ENCODE results near the gene CLIC5. TPM values are rescaled to one million over a fixed set of nuclear protein-coding genes. Genes with fewer than 3 reads are reported as not detected.

Gene CLIC5
- total RNA-seq, 1 experiment from 2014 or later = 0.20 TPM

DNA sequence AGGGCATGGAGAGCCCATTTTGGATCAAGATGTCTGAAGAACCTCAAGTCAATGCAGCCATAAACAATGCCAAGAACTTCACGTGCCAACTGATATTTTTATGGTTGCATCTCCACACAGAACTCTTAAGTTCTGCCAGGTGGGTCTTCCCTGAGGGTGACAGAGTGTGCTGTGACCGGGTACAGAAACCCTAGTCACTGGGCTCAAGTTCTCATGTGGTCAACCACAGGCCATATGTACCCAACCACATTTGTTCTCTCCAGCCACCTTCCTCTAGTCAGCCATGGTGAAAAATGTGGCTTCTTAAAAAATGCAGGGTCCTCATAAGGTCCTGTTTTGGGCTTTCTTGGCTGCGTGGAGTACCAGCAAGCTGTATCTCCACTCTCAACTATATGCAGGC lies 48.9 kb downstream of the CLIC5 start:
- Mint-ChIP-seq H3K9me3 (peaks cover 0 to 2% of the 10 kb centered on the region in 2 experiments; a peak in 2 of 5 replicates), H3K36me3 (ENCODE audit: insufficient read depth in 1 of 3, low read depth in 3 of 3) (0 out of 7 replicates have a peak, but pooled peaks cover 0 to 1% (median 0%) of the 10 kb centered on the region in 3 experiments), H3K27ac (no peak overlapping the region), H3K27me3 (ENCODE audit: low read depth) (no peaks in the 10 kb centered on the region; the same call in 1 of the 2 replicates), H3K4me1 (peaks cover 8 to 10% of the 10 kb centered on the region in 2 experiments), H3K4me3 (no peak overlapping the region)
- Histone ChIP-seq H2BK12ac (ENCODE audit: insufficient read length, low read depth, low read length) (no peak overlapping the region), H2BK15ac (ENCODE audit: low read depth, low read length) (no peak overlapping the region), H3K27ac (ENCODE audit: insufficient read length, low read depth, low read length) (no peak overlapping the region), H3K4me2 (ENCODE audit: insufficient read depth, insufficient read length, low read length) (no peak overlapping the region), H3K56ac (ENCODE audit: insufficient read length, low read depth, low read length) (no peak overlapping the region), H2BK20ac (ENCODE audit: low read depth, low read length, poor library complexity, severe bottlenecking) (no peak overlapping the region), H3K23ac (ENCODE audit: insufficient read length, low read depth, low read length) (no peak overlapping the region), H4K5ac (ENCODE audit: insufficient read length, low read depth, low read length) (no peak overlapping the region), H3K79me1 (ENCODE audit: insufficient read depth, low read depth, low read length, poor library complexity, severe bottlenecking) (no peaks in the 10 kb centered on the region), H3K23me2 (ENCODE audit: insufficient read length, low read depth, low read length, poor library complexity, severe bottlenecking) (no peaks in the 10 kb centered on the region), H3K18ac (ENCODE audit: insufficient read length, low read depth, low read length) (no peak overlapping the region), H3K4me1 (ENCODE audit: insufficient read depth, low read length) (no peaks in the 10 kb centered on the region), H3K14ac (ENCODE audit: insufficient read depth, low read length) (no peak overlapping the region), H2BK120ac (ENCODE audit: low read depth, low read length, poor library complexity, severe bottlenecking) (no peak overlapping the region), H4K91ac (ENCODE audit: insufficient read length, low read depth, low read length) (no peak overlapping the region), H3K9ac (ENCODE audit: extremely low read depth, insufficient read length, low read length) (no peak overlapping the region), H3K79me2 (ENCODE audit: insufficient read depth, low read length) (no peaks in the 10 kb centered on the region), H3K27me3 (ENCODE audit: insufficient read depth, low read length) (no peaks in the 10 kb centered on the region), H3K4ac (ENCODE audit: low read depth, low read length) (no peak overlapping the region), H4K20me1 (ENCODE audit: control insufficient read depth, insufficient read depth, insufficient read length) (no peaks in the 10 kb centered on the region), H2AFZ (ENCODE audit: low read length) (no peak overlapping the region), H2BK5ac (ENCODE audit: insufficient read length, low read length) (no peak overlapping the region), H4K8ac (replicated peaks; ENCODE audit: insufficient read length, low read depth, low read length) (no peak overlapping the region), H3T11ph (ENCODE audit: low read length) (no peak overlapping the region), H2AK5ac (ENCODE audit: insufficient read length, low read length) (no peak overlapping the region), H3K9me3 (ENCODE audit: control insufficient read depth, low read depth, low read length) (no peaks in the 10 kb centered on the region)
- TF ChIP-seq CTCF (conservative IDR thresholded peaks at IDR 0.05) = no peak
- DNase-seq = no peak
- no CpG with 5 or more reads among the region's 3 CpGs for WGBS (ENCODE audit: extremely low coverage, insufficient read length, low lambda C conversion rate)

All from H9 (cell line).